Right forelimb (tissue), 1 donor: ENCODE results near the gene TROAP.
"Not testable (repeated sequence)": the region's sequence is repeated elsewhere in the genome, so short reads cannot be mapped to it uniquely, and the experiment has no call there.

Experiments
- DNase-seq: peaks from one replicate; pipeline ENCODE4 v3.0.0-alpha.2; 2018

Gene TROAP

DNA sequence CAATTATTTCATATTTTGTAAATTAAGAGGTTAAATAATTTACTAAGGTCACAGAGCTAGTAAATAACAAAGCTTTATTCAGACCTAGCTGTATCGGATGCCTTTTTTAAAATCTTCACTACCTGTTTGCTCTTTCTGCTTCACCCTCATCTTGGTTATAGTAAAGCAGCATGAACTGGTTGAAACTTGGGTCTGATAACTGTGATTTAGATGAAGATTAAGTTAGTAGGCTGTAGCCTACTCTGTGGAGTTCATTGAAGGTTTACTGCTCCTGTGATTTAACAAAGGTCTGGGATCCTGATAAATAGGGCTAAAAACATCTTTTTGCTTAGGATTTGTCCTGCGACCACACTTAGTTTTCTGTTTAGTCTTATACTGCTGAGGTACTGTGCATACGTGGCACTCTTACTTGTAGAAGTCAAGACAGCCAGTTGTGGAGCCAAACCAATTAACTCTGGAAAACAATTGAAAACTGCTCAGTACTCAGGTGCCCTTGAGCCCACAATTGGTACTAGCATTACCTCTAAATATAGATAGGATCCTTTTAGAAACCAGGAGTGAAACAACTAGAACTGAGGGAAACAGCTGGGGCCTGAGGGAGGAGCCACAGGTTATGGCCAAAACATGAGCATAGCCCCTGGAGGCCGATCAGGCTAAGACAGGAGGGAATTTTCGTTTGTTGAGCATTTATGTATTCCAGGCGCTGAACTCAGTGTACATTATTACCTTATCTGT is 46.5 kb downstream of the TROAP start:
- DNase-seq = no peak

GRCh38 chr12:49370539-49370938 is 47.5 kb downstream of the TROAP start:
- DNase-seq = no peak

GRCh38 chr12:49375406-49375805 is 52.4 kb downstream of the TROAP start:
- no peak for DNase-seq

DNA sequence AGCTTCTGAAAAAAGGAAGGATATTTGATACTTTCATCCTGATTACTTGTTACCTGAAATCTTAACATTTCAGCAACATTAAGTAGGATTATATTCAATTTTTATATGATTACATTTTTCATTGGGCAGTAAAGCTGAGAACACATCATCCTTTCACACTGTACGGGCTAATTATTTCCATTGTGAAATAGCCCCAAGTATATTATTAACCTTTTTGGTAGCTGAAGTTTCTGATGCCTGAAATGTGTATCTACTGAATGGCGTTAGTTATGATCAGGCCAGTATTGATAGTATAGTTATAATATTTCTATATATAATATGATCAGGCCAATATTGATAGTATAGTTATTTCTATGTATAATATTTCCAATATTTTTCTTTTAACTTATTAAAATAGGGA is 54.3 kb downstream of the TROAP start:
- DNase-seq = no peak

DNA sequence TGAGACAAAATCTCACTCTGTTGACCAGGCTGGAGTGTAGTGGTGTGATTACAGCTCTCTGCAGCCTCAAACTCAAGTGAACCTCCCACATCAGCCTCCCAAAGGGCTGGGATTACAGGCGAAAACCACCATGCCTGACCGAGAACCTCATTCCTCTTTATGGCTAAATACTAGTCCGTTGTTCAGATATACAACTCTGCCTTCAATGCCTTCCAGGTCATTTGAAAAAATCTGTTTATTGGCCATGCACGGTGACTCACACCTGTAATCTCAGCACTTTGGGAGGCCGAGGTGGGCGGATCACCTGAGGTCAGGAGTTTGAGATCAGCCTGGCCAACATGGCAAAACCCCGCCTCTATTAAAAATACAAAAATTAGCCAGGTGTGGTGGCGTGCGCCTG is 57.1 kb downstream of the TROAP start:
- DNase-seq = not testable (repeated sequence)
